Measurements from ENCODE around the gene PARP6.

GRCh38 chr15:72199205-72199515 lies 73.2 kb downstream of the PARP6 start:
- TF ChIP-seq CTCF (IDR thresholded peaks at IDR 0.05; ENCODE audit: low read depth, low read length, poor library complexity, severe bottlenecking) (no peak), EZH2phosphoT487 (IDR thresholded peaks at IDR 0.05; ENCODE audit: borderline replicate concordance, low read length) (no peak)
